BJ (cell line): Measurements from ENCODE around the gene CPEB3. TPM values are rescaled to one million over a fixed set of nuclear protein-coding genes. Genes with fewer than 3 reads are reported as not detected.

Experiments
- CTCF ChIA-PET: fragments of 350-600 bp; formaldehyde crosslinking; extraction: SDS; loops from one replicate; lab custom pipeline; 2021; ENCODE audit warnings: antibody characterized with exemption, inconsistent platforms; lab: Yijun Ruan, JAX
- POLR2A ChIA-PET: fragments of 300-600 bp; sonication (Branson Sonifier 250); formaldehyde crosslinking; extraction: SDS; loops from one replicate; lab custom pipeline; 2021; ENCODE audit warnings: antibody characterized with exemption; lab: Charles Lee
- DNase-seq: peaks from one replicate; pipeline ENCODE4 v3.0.0-alpha.2; 2011; ENCODE audit warnings: low read depth
- H3K27me3 ChIP-seq: 2 replicates; pipeline ENCODE4 v1.6.0; 2011; ENCODE audit warnings: low read length; ENCODE audit not compliant: control insufficient read depth, insufficient read depth
- H3K36me3 ChIP-seq: 2 replicates; pipeline ENCODE4 v1.5.1; 2011; ENCODE audit warnings: low read length; ENCODE audit not compliant: control insufficient read depth, insufficient read depth
- H3K4me3 ChIP-seq: 2 replicates; pipeline ENCODE4 v1.5.1; 2011; ENCODE audit warnings: low read depth, mild to moderate bottlenecking, control low read depth, low read length
- polyA plus RNA-seq: library from polyadenylated mRNA; depleted of rRNA; stranded (reverse); fragments of >200 nt; gene quantifications from 2 replicates; pipeline ENCODE4 v1.2.3, GENCODE V29; 2011
- TF ChIP-seq, protein P1 (sequence below): IDR thresholded peaks from 2 replicates; pipeline ENCODE4 v1.5.1; 2011; ENCODE audit warnings: low read depth, mild to moderate bottlenecking, control low read depth, inconsistent platforms, low read length, moderate library complexity; ENCODE audit not compliant: insufficient read depth

The CPEB3 gene
- polyA plus RNA-seq, 1 experiment, result 0.28 TPM

DNA sequence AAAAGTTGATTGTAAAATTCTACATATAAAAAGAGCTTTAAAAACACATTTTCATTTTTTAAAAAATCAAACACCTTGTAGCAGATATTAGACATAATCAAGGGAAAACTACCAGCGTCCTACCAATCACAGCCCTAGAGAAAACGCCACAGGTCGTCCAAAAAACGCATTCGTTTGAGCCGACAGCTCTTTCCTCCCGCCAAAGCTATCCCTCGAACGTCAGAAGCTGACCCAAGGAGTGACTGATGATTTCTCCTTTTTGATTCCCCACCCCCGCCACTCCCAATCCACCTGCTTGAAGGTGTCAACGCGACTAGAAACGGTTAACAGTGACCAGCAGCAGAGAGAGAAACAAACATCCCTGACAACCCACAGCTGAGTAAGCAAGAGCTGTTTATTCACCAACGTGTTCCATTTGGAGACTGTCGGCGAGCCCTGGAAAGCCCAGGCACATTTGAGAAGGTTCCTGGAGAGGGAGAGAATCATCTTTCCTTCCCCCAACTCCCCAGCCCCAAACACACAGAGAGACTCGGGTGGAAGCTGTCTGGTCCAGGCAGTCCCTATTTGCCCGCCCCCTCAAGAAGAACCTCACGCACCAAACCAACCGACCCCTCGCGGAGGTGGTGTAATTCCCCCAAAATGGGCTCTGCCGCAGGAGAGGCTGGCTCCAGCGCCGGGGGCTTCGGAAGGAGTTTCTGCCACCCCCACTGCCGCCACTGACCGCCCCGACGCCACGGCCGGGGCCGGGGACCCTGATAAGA lies 622 bp downstream of the CPEB3 start:
- CTCF ChIA-PET, result interaction anchor here (0.6 to 3.0 kb wide), 10 partner anchors 16 to 572 kb away, joined by 3 to 29 read pairs (median 4); no protein-coding TSS in a partner anchor
- POLR2A ChIA-PET, result interaction anchor here (0.5 to 0.7 kb wide), 3 partner anchors 56 to 223 kb away, joined by 3 to 6 read pairs (median 4); no protein-coding TSS in a partner anchor
- Histone ChIP-seq H3K4me3 (peak overlapping the region; percentile 100), H3K27me3 (no peaks in the 10 kb centered on the region), H3K36me3 (no peaks in the 10 kb centered on the region)
- TF ChIP-seq, protein P1, sequence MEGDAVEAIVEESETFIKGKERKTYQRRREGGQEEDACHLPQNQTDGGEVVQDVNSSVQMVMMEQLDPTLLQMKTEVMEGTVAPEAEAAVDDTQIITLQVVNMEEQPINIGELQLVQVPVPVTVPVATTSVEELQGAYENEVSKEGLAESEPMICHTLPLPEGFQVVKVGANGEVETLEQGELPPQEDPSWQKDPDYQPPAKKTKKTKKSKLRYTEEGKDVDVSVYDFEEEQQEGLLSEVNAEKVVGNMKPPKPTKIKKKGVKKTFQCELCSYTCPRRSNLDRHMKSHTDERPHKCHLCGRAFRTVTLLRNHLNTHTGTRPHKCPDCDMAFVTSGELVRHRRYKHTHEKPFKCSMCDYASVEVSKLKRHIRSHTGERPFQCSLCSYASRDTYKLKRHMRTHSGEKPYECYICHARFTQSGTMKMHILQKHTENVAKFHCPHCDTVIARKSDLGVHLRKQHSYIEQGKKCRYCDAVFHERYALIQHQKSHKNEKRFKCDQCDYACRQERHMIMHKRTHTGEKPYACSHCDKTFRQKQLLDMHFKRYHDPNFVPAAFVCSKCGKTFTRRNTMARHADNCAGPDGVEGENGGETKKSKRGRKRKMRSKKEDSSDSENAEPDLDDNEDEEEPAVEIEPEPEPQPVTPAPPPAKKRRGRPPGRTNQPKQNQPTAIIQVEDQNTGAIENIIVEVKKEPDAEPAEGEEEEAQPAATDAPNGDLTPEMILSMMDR, result no peak
- DNase-seq, result no peak

DNA sequence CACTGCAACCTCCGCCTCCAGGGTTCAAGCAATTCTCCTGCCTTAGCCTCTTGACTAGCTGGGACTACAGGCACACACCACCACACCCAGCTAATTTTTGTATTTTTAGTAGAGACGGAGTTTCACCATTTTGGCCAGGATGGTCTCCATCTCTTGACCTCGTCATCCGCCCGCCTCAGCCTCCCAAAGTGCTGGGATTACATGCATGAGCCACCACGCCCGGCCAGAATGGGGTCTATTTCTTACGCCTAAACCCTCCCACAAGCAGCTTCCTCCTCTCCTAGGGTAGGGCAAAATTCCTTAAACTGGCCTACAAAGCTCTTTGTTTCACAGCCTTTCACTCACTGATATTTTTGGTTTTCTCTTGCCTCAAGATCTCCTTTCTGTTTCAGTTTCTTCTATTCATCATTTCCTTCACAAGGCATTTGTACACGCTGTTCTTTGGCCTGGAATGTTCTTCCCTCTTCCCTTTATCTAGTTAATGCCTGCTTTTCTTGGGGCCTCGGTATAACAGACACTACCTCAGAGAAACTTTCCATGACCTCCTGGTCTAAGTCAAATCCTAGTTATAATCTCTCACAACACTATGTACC lies 6.7 kb downstream of the CPEB3 start:
- TF ChIP-seq, protein P1, result no peak
- Histone ChIP-seq H3K4me3 (no peak overlapping the region), H3K27me3 (no peaks in the 10 kb centered on the region), H3K36me3 (no peaks in the 10 kb centered on the region)
- ChIA-PET CTCF (interaction anchor here (1.2 kb wide), 1 partner anchor 8 kb away, joined by 3 read pairs; no protein-coding TSS in a partner anchor), POLR2A (no interaction called here)
- DNase-seq, result no peak

DNA sequence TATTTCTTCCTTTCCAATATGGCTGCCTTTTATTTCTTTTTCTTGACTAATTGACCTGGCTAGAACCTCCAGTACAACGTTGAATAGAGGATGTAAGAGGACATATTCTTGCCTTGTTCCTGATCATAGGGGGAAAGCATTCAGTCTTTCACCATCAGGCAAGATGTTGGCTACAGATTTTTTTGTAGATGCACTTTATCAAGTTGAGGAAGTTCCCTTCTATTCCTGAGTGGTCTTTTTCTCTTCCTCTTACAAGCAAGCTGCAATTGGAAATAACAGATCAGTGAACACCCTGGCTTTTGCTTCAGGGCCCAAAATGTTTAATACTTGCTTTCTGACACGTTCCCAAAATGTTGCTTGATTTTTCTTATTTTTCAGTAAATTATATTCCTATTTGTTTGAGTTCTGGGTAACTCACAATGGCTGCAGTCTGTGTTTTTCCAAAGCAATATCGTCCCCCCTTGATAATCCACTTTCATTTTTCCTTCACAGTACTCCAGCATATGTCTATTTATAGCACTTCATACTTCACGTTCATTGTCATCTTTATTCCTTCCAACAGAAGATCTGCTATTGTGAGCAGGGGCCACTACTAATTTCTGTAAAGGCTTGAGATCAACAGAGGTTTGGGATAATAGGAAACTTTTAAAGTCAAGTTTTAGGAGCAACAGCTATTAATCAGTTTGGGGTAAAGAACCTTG lies 11.7 kb downstream of the CPEB3 start:
- CTCF ChIA-PET, result no interaction called here
- Histone ChIP-seq H3K4me3 (no peak overlapping the region), H3K27me3 (no peaks in the 10 kb centered on the region), H3K36me3 (no peaks in the 10 kb centered on the region)
- DNase-seq, result no peak
- TF ChIP-seq, protein P1, result no peak
- POLR2A ChIA-PET, result no interaction called here

DNA sequence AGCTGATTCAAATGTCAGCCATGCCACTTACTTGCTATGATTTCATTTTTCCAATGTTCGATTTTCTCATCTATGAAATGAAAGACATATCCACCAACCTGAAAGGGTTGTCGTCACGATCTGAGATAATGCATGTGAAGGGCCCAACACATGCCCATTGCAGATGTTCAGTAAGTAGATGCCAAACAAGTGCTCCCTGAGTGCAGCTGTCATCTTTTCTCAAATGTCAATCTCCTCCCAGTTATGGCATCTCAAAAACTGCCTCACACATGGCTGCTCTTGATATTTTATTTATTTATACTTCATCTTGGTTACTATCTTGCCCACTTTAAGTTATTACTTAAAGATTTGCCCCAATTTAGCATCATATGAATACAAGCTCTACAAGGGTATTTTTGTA lies 16.8 kb downstream of the CPEB3 start:
- Histone ChIP-seq H3K36me3 (no peaks in the 10 kb centered on the region), H3K4me3 (no peak overlapping the region), H3K27me3 (no peaks in the 10 kb centered on the region)
- no peak for DNase-seq
- CTCF ChIA-PET, result interaction anchor here (1.1 to 2.9 kb wide), 2 partner anchors 17 to 70 kb away, joined by 3 to 11 read pairs; partner anchors contain the start of genes CPEB3 and MARCHF5
- TF ChIP-seq, protein P1, result no peak
- POLR2A ChIA-PET, result no interaction called here

DNA sequence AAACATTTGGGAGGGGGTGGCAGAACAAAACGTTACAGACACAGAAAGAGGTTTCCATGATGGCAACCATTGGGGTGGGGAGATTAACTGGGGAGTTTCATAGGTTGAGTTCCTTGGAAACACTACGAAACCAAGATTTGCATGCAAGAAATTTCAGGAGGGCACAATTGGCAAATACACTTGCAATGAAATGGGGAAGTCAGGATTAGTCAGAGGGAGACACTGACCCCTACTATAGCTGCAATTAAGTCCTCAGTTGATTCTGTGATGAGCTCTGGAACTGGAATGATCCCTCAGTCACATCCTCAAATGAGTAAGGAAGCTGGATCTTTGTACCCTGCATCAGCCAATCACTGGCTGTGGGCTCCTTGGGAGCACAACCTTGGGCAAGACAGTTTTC lies 22.1 kb downstream of the CPEB3 start:
- CTCF ChIA-PET, result no interaction called here
- Histone ChIP-seq H3K27me3 (no peaks in the 10 kb centered on the region), H3K36me3 (no peaks in the 10 kb centered on the region), H3K4me3 (no peak overlapping the region)
- POLR2A ChIA-PET, result no interaction called here
- TF ChIP-seq, protein P1, result no peak
- no peak for DNase-seq
